Liver (tissue), 9 donors: Measurements from ENCODE around the gene KRT32. TPM values are rescaled to one million over a fixed set of nuclear protein-coding genes. Genes with fewer than 3 reads are reported as not detected.

Source experiments
- DNase-seq: peaks from one replicate; pipeline ENCODE4 v3.0.0-alpha.2; 2017; ENCODE audit warnings: low spot score
- H3K27ac ChIP-seq, 2 donors: one replicate each; pipeline ENCODE4 v1.7.0; 2013; ENCODE audit warnings: inconsistent platforms in 2 of 2, low read length in 2 of 2, control low read depth in 1 of 2, low read depth in 1 of 2, mild to moderate bottlenecking in 1 of 2
- H3K27me3 ChIP-seq, 4 donors: one replicate each; pipeline versions ENCODE4 v1.6.1 to v1.7.0; 2013; ENCODE audit warnings: low read length in 3 of 4, inconsistent platforms in 1 of 4, mild to moderate bottlenecking in 1 of 4, moderate library complexity in 1 of 4; ENCODE audit not compliant: control insufficient read depth in 4 of 4, insufficient read depth in 4 of 4
- H3K36me3 ChIP-seq, 4 donors: one replicate each; pipeline versions ENCODE4 v1.6.1 to v1.7.0; 2013; ENCODE audit warnings: low read length in 3 of 4, mild to moderate bottlenecking in 3 of 4, low read depth in 1 of 4, moderate library complexity in 1 of 4; ENCODE audit not compliant: control insufficient read depth in 4 of 4, insufficient read depth in 3 of 4
- H3K4me1 ChIP-seq, 4 donors: one replicate each; pipeline versions ENCODE4 v1.6.1 to v1.7.0; 2013; ENCODE audit warnings: low read length in 3 of 4, mild to moderate bottlenecking in 3 of 4, moderate library complexity in 1 of 4; ENCODE audit not compliant: control insufficient read depth in 4 of 4, insufficient read depth in 4 of 4
- H3K4me3 ChIP-seq, 3 donors: one replicate each; pipeline versions ENCODE4 v1.6.1 to v1.7.0; 2013; ENCODE audit warnings: low read length in 3 of 3, control low read depth in 1 of 3, low read depth in 1 of 3, mild to moderate bottlenecking in 1 of 3
- H3K9ac ChIP-seq, 2 donors: one replicate each; pipeline ENCODE4 v1.7.0; 2013; ENCODE audit warnings: low read length in 2 of 2, mild to moderate bottlenecking in 2 of 2, moderate library complexity in 2 of 2, control low read depth in 1 of 2, low read depth in 1 of 2
- H3K9me3 ChIP-seq, 4 donors: one replicate each; pipeline versions ENCODE4 v1.6.1 to v1.7.0; 2013; ENCODE audit warnings: low read length in 3 of 4; ENCODE audit not compliant: control insufficient read depth in 4 of 4
- EGR1 ChIP-seq, 2 donors: IDR thresholded peaks; 2 replicates each; pipeline ENCODE4 v1.6.1; 2016 to 2018; ENCODE audit warnings: antibody characterized with exemption in 2 of 2, low read depth in 2 of 2
- FOXA1 ChIP-seq: IDR thresholded peaks from 2 replicates; pipeline ENCODE4 v1.6.1; 2016; ENCODE audit warnings: antibody characterized with exemption
- FOXA2 ChIP-seq: IDR thresholded peaks from 2 replicates; pipeline ENCODE4 v1.6.1; 2016; ENCODE audit warnings: antibody characterized with exemption
- GABPA ChIP-seq, 2 donors: IDR thresholded peaks in 1 of 2; conservative IDR thresholded peaks in 1 of 2; 2 replicates each; pipeline ENCODE4 v1.6.1; 2016; ENCODE audit warnings: antibody characterized with exemption in 2 of 2, mild to moderate bottlenecking in 1 of 2, moderate library complexity in 1 of 2
- HNF4A ChIP-seq, 2 donors: conservative IDR thresholded peaks; 2 replicates each; pipeline ENCODE4 v1.6.1; 2016; ENCODE audit warnings: antibody characterized with exemption in 2 of 2, mild to moderate bottlenecking in 2 of 2
- HNF4G ChIP-seq: IDR thresholded peaks from 2 replicates; pipeline ENCODE4 v1.6.1; 2016; ENCODE audit warnings: antibody characterized with exemption
- NR2F2 ChIP-seq: IDR thresholded peaks from 2 replicates; pipeline ENCODE4 v1.6.1; 2016; ENCODE audit warnings: antibody characterized with exemption
- RAD21 ChIP-seq, 2 donors: IDR thresholded peaks; 2 replicates each; pipeline ENCODE4 v1.6.1; 2016; ENCODE audit warnings: antibody characterized with exemption in 2 of 2, mild to moderate bottlenecking in 2 of 2
- RXRA ChIP-seq, 2 donors: IDR thresholded peaks; 2 replicates each; pipeline ENCODE4 v1.6.1; 2017 to 2018; ENCODE audit warnings: antibody characterized with exemption in 2 of 2, mild to moderate bottlenecking in 1 of 2
- SP1 ChIP-seq: IDR thresholded peaks from 2 replicates; pipeline ENCODE4 v1.6.1; 2018; ENCODE audit warnings: antibody characterized with exemption, mild to moderate bottlenecking
- TAF1 ChIP-seq: conservative IDR thresholded peaks from 2 replicates; pipeline ENCODE4 v1.6.1; 2016; ENCODE audit warnings: antibody characterized with exemption, mild to moderate bottlenecking
- YY1 ChIP-seq: IDR thresholded peaks from 2 replicates; pipeline ENCODE4 v1.6.1; 2016; ENCODE audit warnings: antibody characterized with exemption, mild to moderate bottlenecking
- WGBS: extraction: QIAGEN DNeasy Blood & Tissue Kit; methylation state at CpG from one replicate; pipeline ENCODE4 v1.1.7; 2013; 5-methylcytosine and 5-hydroxymethylcytosine counted together
- polyA plus RNA-seq, 2 donors: library from polyadenylated mRNA; stranded (reverse) in 1 of 2; unstranded in 1 of 2; fragments of 200-250 nt in 1 of 2; fragments of >200 nt in 1 of 2; fragmentation: Nextera tagmentation in 1 of 2; extraction: Ambion mirVana in 1 of 2; gene quantifications; one replicate each; pipeline versions ENCODE4 v1.2.1 to v1.2.3, GENCODE V29; 2013 to 2015
- total RNA-seq, 2 donors: library from RNA; depleted of rRNA; stranded (reverse); fragments of >200 nt; gene quantifications; one replicate each; pipeline ENCODE4 v1.2.3, GENCODE V29; 2014
- TF ChIP-seq, protein P1 (sequence below): IDR thresholded peaks from 2 replicates; pipeline ENCODE4 v1.6.1; 2016; ENCODE audit warnings: antibody characterized with exemption, mild to moderate bottlenecking
- TF ChIP-seq, protein P2 (sequence below): IDR thresholded peaks from 2 replicates; pipeline ENCODE4 v1.6.1; 2016; ENCODE audit warnings: antibody characterized with exemption
- TF ChIP-seq, protein P3 (sequence below): IDR thresholded peaks from 2 replicates; pipeline ENCODE4 v1.6.1; 2016; ENCODE audit warnings: antibody characterized with exemption
- donor health status: healthy.
- donor health status: healthy.
- donor health status: healthy.
- donor health status: healthy.
- donor health status: healthy.

KRT32 gene
- total and polyA plus RNA-seq, 4 donors: not detected

DNA sequence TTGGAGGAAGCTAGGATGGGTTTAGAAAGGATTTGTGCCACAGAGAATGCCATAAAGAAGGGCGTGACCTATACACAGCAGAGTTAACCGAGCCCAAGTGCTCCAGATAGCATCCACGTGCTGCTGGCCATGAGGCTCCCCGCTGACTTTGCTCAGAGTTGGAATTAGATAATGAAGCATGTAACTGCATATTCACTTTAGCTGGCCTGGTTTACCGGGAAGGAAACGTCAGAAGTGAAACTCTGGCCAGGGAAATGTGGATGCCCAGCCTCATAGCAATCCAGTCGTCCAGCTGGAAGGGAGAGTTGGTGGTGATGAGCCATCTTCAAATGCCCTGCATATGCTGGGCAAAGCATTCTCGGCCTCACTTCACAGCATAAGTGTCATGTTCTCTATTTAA, 7.7 kb upstream of the KRT32 start:
- Histone ChIP-seq H3K9ac (no peak overlapping the region), H3K36me3 (no peaks in the 10 kb centered on the region), H3K27me3 (no peaks in the 10 kb centered on the region), H3K4me3 (no peak overlapping the region), H3K27ac (no peak overlapping the region), H3K9me3 (peaks cover 0 to 4% (median 0%) of the 10 kb centered on the region in 4 donors), H3K4me1 (no peaks in the 10 kb centered on the region)
- TF ChIP-seq YY1: no peak
- no peak for TF ChIP-seq RAD21 (IDR thresholded peaks at IDR 0.05)
- TF ChIP-seq EGR1 (IDR thresholded peaks at IDR 0.05; ENCODE audit: low read depth in 2 of 2): no peak
- TF ChIP-seq, protein P1, sequence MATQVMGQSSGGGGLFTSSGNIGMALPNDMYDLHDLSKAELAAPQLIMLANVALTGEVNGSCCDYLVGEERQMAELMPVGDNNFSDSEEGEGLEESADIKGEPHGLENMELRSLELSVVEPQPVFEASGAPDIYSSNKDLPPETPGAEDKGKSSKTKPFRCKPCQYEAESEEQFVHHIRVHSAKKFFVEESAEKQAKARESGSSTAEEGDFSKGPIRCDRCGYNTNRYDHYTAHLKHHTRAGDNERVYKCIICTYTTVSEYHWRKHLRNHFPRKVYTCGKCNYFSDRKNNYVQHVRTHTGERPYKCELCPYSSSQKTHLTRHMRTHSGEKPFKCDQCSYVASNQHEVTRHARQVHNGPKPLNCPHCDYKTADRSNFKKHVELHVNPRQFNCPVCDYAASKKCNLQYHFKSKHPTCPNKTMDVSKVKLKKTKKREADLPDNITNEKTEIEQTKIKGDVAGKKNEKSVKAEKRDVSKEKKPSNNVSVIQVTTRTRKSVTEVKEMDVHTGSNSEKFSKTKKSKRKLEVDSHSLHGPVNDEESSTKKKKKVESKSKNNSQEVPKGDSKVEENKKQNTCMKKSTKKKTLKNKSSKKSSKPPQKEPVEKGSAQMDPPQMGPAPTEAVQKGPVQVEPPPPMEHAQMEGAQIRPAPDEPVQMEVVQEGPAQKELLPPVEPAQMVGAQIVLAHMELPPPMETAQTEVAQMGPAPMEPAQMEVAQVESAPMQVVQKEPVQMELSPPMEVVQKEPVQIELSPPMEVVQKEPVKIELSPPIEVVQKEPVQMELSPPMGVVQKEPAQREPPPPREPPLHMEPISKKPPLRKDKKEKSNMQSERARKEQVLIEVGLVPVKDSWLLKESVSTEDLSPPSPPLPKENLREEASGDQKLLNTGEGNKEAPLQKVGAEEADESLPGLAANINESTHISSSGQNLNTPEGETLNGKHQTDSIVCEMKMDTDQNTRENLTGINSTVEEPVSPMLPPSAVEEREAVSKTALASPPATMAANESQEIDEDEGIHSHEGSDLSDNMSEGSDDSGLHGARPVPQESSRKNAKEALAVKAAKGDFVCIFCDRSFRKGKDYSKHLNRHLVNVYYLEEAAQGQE: no peak
- TF ChIP-seq, protein P2, sequence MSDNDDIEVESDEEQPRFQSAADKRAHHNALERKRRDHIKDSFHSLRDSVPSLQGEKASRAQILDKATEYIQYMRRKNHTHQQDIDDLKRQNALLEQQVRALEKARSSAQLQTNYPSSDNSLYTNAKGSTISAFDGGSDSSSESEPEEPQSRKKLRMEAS: no peak
- no peak for TF ChIP-seq TAF1
- no peak for TF ChIP-seq SP1
- TF ChIP-seq GABPA (IDR thresholded peaks at IDR 0.05 in 1 of 2, conservative IDR thresholded peaks at IDR 0.05 in 1 of 2): no peak
- TF ChIP-seq FOXA2: no peak
- TF ChIP-seq, protein P3, sequence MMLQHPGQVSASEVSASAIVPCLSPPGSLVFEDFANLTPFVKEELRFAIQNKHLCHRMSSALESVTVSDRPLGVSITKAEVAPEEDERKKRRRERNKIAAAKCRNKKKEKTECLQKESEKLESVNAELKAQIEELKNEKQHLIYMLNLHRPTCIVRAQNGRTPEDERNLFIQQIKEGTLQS: no peak
- TF ChIP-seq HNF4A (conservative IDR thresholded peaks at IDR 0.05): no peak
- no peak for TF ChIP-seq NR2F2
- no peak for TF ChIP-seq FOXA1
- no peak for TF ChIP-seq HNF4G
- WGBS: 63% methylated on average over 8 of the region's 8 CpGs
- no peak for DNase-seq

DNA sequence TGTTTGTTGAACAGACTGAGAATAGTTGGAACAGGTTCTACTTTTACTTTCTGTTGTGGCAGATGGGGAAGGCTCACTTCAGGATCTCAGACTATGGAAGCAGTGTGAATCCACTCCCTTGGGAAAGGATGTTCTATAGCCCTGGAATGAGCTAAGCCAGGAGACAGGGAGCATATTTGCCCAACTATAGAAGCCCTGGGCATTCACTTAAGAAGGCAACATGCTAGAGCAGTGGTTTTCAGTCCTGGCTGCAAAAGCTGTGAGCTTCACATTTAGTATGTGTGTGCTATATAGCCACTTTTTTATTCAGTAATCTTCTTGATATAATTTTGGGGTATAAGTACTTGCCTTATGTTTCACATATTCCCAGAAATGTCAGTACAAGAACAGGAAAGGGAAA, 1.2 kb upstream of the KRT32 start:
- no peak overlapping the region for H3K4me3 ChIP-seq
- no peaks in the 10 kb centered on the region for H3K36me3 ChIP-seq
- H3K27ac ChIP-seq: no peak overlapping the region
- no peak overlapping the region for H3K9ac ChIP-seq
- no peak for DNase-seq
- H3K4me1 ChIP-seq: no peaks in the 10 kb centered on the region
- H3K27me3 ChIP-seq: no peaks in the 10 kb centered on the region
- TF ChIP-seq RXRA (IDR thresholded peaks at IDR 0.05) (no peak), FOXA1 (no peak), HNF4A (conservative IDR thresholded peaks at IDR 0.05) (no peak)
- peaks cover 0 to 4% (median 0%) of the 10 kb centered on the region in 4 donors for H3K9me3 ChIP-seq

DNA sequence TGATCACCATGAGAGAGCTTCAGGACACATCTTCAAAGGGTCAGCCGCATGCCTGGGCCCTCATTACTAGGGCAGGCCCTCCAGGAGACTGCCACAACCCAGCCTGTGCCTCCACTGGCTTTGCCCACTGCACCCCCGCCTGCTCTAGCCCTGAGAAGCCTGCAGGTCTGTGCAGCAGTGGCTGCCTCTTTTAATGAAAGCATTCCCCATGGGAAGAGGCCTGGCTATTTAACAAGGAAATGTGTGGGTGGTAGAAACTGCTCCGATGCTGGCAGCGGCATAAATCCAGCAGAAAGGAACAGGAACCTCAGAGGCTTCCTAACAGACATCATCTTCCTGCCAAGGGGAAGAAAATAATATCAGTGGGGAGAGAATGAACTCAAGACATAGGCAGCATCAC, 375 bp upstream of the KRT32 start:
- H3K27me3 ChIP-seq: no peaks in the 10 kb centered on the region
- no peaks in the 10 kb centered on the region for H3K4me1 ChIP-seq
- H3K9ac ChIP-seq: no peak overlapping the region
- H3K36me3 ChIP-seq: no peaks in the 10 kb centered on the region
- DNase-seq: no peak
- no peak overlapping the region for H3K4me3 ChIP-seq
- WGBS: 76% methylated on average over 4 of the region's 4 CpGs
- H3K27ac ChIP-seq: no peak overlapping the region
- peaks cover 0 to 4% (median 0%) of the 10 kb centered on the region in 4 donors for H3K9me3 ChIP-seq
- TF ChIP-seq, protein P2: no peak
- no peak for TF ChIP-seq HNF4A (conservative IDR thresholded peaks at IDR 0.05)
- TF ChIP-seq RAD21 (IDR thresholded peaks at IDR 0.05): no peak
- no peak for TF ChIP-seq NR2F2
- TF ChIP-seq, protein P3: no peak
- no peak for TF ChIP-seq FOXA2
- no peak for TF ChIP-seq HNF4G
- TF ChIP-seq GABPA (IDR thresholded peaks at IDR 0.05 in 1 of 2, conservative IDR thresholded peaks at IDR 0.05 in 1 of 2): no peak
- TF ChIP-seq SP1: no peak
- no peak for TF ChIP-seq YY1
- TF ChIP-seq, protein P1: no peak
